ENCODE results near the gene CHRDL2.

CHRDL2 gene

GRCh38 chr11:74684661-74685060, 46.6 kb downstream of the CHRDL2 start:
- DNase-seq, result no peak

DNA sequence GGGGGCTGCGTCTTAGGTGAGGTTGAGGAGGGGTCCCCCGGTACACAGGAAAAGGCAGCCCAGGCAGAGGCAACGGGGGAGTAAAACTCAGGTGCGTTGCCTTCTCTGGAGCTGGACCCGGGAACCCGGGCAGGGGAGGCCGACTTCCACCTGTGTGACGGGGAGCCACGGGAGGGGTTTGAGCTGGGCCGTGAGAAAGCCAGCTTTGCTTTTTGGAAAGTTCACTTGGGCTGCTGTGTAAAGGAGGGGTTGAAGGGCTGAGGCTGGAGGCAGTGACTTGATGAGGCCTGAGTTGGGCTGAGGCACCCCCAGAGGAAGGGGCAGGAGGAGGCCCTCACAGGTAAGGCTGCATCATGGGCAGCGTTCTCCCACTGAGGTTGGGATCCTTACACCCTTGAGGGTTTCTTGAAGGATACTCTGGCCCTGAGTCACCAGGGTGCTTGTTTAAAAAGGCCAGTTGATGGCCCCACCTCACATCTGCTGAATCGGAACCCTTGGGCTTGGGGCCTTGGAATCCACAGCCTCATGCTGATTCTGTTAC, 47.2 kb downstream of the CHRDL2 start:
- DNase-seq, result no peak

DNA sequence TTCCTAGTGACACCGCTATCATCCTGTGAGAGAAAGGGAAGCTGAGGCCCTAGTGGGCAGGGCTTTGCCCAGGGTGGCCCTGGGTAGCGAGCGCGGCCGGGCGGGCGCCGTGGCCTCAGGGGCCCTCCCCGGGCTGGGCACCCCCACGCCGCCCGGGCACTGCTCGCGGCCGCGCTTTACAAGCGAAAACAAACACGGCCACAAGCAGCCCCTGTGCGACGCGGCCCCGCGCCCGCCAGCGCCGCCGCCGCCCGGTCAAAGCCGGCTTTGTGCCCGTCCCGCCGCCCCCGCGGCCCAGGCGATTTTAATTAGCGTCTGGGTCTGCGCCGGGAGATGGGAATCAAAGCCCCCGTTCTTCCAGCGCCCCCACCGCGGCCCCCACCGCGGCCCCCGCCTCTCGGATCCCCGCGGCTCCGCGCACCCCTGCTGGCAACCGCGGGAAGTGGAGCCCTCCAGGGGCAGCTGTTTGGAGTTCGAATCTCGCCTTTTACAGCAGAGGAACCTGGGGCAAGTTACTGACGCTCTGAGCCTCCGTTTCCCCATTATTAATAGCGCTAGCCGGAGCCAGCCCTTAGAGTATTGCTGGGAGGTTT, 47.9 kb downstream of the CHRDL2 start:
- DNase-seq, result peak; percentile 49

- DNase-seq, result no peak
Measured at GRCh38 chr11:74682731-74683278, 48.4 kb downstream of the CHRDL2 start.

DNA sequence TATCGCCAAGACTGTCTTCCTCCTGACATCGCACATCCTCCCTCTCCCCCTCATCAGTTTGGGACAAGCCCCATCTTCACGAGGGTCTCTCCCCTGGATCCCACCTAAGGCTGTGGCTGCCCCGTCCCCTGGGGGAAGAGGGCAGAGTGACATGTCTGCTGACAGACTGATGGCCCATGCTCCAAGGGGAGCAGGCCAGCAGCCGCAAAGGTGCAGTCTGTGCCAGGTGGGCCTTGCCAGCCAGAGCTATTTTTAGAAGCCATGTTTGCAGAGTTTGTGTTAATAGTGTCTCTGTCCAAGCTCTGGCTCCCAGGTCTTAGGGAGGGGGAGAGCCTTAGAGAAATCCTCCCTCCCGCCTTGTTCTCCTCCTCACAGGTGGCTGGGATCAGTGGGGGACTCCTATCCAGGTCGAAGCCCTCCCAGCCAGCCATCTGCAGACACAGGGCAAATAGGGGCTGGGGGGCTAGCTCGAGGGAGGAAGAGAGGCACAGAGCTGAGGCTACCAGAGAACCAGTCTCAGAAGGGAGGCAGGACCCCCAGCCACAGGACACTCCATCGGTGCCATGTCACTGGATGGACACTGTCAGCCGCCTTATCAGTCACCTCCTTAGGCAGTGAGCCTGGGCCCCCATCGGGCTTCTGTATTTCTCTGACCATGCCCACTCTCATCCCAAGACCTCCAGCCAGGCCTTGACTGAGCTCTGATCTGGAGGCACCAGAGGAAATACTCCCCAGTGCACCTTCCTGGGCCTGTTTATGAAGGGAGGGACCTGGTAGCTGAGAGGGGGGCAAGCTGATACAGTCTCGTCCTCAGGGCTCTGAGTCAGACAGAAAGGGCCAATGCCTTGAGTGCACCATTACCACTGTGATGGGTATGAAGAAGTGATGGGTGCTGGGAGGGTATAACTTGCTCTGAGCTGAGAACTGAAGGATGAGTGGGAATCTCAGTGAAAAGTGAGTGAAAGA, 49.3 kb downstream of the CHRDL2 start:
- DNase-seq, result no peak

DNA sequence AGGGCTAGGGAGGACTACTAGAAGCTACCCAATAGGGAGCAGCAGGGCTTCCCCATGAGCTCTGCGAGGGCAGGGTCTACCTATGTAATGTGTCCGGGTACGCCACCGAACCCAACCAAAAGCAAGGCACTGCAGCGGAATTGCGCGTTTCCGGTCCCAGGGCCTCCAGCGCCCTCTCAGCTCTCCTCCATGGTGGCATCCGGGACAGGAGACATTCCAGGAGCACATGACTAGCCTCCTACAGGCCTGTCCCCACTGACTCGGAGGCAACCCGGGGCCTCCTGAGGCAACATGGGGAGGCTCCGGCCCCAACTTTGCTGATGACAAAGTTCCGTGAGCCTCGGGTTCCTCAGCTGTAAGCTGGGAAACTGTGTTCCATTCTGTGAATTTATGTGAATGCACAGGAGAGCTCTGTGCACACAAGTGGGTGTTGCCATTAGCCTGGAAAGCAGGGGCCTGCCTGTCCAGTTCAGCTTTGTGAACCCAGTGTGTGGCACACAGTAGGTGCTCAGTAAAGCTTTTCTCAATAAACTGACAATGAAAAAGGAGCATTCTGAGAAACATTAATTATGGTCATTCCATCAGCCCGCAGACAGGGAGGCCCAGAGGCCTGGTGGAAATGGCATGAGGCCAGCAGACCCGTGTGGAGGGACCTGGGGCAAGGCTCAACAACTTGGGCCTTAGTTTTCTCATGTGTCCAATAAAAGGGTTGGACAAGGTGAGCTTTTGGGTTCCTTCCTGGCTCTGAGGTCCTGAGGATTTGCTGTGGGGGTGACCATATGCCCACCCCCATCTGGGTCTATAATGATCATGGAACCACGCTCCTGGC, 50.3 kb downstream of the CHRDL2 start:
- DNase-seq, result no peak

DNA sequence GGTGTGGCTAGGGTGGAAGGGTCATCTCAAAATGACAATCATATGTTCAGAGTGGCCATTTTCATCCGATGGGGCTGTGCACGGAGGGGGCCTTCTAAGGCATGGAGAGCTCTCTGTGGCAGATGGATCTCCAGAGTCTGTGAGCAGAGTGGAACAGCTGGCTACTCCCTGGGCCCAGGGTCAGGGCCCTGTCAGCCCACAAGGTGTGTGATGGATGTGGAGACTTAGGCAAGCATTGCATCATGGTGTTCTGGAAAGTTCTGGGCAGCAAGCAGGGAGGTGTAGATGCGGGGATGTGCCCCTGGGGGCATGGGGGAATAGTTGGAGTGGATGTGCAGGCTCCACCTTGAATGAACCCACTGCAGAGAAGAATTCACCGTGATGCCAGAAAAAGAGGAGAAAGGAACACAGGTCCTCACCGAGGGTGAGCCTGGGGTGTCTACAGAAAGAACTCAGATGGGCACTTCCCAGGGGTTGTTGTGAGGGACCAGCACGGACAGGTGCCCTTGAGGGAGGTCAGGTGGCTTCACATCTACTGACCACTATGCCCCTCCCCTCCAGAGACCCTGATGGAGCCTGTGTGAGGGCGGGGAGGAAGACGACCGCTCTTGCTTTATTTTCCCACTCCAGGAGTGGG, 51.1 kb downstream of the CHRDL2 start:
- no peak for DNase-seq

DNA sequence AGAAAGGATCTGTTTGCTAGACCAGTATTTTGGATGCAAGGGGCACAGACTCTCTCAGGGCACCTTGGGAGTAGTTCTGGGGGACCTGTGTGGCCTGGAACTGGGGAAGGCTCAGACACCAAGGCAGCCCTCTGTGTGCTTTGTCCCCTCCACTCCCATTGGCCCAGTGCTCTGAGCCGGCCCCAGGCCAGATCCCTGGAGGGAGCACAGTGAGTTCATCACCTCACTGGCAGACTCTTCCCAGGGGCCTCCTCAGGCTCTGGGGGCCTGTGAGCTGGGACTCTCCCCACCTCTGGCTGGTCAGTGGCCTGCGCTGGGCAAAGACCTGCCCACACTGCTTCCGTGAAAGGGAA, 51.7 kb downstream of the CHRDL2 start:
- no peak for DNase-seq

DNA sequence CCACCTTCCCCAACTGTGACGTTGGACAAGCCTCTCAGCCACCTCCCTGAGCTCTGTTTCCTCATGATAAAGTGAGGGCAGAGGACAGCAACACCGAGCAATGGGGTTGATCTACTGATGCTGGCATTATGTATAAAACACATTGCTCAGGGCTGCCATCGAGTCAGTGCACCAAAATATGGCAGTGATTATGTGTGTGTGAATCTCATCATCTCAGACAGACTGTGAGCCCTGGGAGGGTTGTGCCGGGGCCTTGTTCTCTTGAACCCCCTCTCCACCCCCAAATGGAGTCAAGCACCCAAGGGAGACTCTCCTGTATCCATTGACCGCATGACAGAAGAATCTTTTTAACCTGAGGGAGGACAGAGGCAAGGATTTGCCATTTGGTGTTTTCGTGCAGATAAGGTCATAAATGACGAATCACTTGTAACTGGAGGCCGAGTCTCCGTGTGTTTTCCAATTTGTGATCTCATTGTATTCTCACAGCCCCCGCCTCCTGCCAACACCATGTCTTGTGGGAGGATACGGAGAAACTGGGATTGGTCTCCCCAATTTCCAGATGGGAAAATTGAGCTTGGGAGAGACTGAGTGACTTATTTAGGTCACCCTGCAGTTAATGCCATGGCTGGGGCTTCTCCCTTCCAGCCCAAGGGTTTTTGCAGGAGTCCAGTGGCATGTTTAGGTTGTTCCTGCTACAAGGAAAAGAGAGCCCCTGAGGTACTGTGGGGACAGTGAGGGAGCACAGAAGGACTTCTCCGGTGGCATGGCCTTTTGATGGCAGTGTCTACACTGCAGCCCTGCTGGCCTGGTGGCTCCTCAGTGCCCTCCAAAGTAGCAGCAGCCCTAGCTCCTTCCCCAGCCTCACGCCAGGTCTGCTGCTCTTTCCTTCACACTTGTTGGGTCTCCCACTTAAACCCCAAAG, 52.4 kb downstream of the CHRDL2 start:
- DNase-seq, result no peak

DNA sequence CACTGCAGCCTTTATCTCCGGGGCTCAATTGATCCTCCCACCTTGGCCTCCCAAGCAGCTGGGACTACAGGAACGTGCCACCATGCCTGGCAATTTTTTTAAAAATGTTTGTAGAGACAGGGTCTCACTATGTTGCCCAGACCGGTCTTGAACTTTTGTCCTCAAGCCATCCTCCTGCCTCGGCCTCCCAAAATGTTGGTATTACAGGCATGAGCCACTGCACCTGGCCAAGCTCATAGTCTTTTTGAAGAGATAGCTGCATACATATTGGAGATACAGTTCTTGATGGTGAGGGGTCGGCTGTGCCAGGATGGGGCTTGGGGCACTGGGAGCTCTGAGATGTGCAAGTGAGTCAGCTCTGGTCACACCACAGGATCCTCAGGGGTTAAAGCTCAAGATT, 53.2 kb downstream of the CHRDL2 start:
- DNase-seq, result no peak

GRCh38 chr11:74677131-74677530, 54.1 kb downstream of the CHRDL2 start:
- DNase-seq, result no peak

- no peak for DNase-seq
Measured at GRCh38 chr11:74676596-74676995, 54.6 kb downstream of the CHRDL2 start.

DNA sequence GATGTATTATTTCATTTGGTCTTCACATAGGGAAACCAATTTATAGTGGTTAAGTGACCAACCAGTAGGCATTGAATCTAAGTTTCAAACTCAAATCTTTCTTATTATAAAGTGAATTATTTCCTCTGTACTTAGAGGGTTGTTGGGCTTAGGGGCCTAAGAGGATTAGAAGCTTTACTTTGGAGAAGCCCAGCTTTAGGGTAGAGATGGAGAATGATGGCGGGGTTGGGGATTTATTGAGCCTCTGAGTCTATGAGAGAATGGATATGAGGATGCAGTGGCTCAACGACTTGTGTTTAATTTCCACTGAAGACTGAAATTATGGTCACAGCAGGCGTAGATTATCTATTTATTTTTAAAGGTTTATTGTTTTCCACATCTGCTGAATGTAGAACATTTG, 55.5 kb downstream of the CHRDL2 start:
- no peak for DNase-seq

DNA sequence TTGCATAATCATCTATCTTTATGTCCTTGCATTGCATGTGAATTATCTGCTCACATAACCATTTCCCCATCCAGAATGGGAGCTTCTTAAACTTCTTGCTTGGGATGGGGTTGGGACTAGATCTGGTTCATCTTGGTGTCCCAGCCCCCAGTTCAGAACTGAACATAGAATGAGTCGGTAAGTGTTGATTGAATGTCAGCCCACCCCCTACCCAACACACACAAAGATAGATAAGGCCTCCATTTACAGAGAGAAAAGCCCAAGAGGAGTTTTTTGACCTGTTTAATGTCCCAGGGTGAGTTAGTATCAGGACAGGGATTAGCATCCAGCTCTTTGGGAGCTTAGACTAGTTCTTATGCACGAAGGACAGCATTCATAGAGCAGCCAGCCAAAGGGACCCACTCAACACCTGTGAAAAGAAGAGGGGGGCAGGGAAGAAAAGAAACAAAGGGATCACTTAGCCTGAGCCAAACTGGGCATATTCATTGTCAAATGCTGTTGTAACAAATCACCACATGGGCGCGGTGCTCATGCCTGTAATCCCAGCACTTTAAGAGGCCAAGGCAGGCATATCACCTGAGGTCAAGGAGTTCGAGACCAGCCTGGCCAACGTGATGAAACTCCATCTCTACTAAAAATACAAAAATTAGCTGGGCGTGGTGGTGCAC, 57.4 kb downstream of the CHRDL2 start:
- DNase-seq, result no peak

- no peak for DNase-seq
Measured at GRCh38 chr11:74672956-74673692, 58.1 kb downstream of the CHRDL2 start.

- DNase-seq, result no peak
Measured at GRCh38 chr11:74672332-74672955, 58.8 kb downstream of the CHRDL2 start.

- no peak for DNase-seq
Measured at GRCh38 chr11:74671520-74672196, 59.6 kb downstream of the CHRDL2 start.

GRCh38 chr11:74670171-74670570, 61.1 kb downstream of the CHRDL2 start:
- no peak for DNase-seq

All from right kidney (tissue), 1 donor.